Measurements from ENCODE around the gene BIN1.

GRCh38 chr2:127007652-127008051 is 99.3 kb downstream of the BIN1 start:
- no peak for TF ChIP-seq CTCF (IDR thresholded peaks at IDR 0.05)
- no peak for TF ChIP-seq IRF3 (IDR thresholded peaks at IDR 0.05; ENCODE audit: low read depth, low read length)
- no peak for TF ChIP-seq REST (IDR thresholded peaks at IDR 0.05; ENCODE audit: low read depth, low read length)
- no peak for TF ChIP-seq TCF12 (IDR thresholded peaks at IDR 0.05)
- no peak for TF ChIP-seq EZH2phosphoT487 (IDR thresholded peaks at IDR 0.05; ENCODE audit: borderline replicate concordance, low read depth)
- no peak for TF ChIP-seq MXI1 (IDR thresholded peaks at IDR 0.05; ENCODE audit: low read depth, low read length)
